Measurements from ENCODE around the gene CSNK1G2. TPM values are rescaled to one million over a fixed set of nuclear protein-coding genes. Genes with fewer than 3 reads are reported as not detected.

Gene CSNK1G2
- total RNA-seq, 4 donors from 2014 or later, result 75.0 to 321 (median 140) TPM

DNA sequence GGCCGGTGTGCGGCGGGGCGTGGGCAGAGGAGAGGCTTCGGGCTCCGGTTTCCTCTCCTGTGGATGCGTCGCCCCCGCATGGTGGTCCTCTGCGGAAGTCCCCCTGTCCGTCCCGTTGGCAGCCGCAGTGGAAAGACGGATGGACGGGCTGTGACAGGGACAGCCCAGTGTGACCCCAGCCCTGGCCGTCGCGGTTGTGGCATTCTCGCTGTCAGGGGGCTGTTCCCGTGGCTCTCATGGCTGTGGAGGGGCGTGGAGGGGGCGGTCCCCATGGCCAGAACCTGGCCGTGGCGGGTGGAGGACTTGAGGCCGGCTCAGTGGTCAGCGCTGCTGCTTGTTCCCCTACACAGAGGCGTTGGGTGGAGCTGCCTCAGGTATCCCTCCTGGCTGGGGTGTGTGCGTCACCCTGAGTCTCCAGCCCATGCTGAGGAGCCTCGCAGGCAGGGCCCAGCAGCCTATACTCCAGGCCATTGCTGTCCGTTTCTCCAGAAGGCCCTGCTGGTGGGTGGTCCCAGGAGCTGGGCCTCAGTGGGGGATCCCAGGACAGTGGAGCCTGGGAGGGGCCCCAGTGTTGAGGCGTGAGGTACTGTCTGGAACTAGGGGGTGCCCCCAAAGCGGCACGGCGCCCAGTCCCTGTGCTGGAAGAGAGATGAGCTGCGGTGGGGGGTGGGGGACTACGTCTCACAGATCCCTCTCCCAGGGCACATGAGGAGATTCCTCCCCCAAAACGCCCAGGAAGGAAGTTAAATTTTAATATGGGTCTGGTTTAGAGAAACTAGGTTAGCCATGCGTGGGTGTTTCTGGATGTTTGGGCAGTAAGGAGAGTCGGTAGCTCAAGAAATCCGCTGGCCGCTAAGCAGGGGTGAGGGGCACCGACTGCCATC, 20.3 kb downstream of the CSNK1G2 start:
- Histone ChIP-seq H3K27ac (no peak overlapping the region), H3K27me3 (no peaks in the 10 kb centered on the region), H3K36me3 (no peaks in the 10 kb centered on the region), H3K4me1 (peaks cover 0 to 5% (median 0%) of the 10 kb centered on the region in 4 donors), H3K9me3 (no peaks in the 10 kb centered on the region), H3K4me3 (no peak overlapping the region)
- intact Hi-C loops (cut with DNase I; ENCODE audit: low total_unique reads) (no loop called here), in situ Hi-C loops (cut with MboI; ENCODE audit: low pct_ligation_motif_present in 1 of 4, low pct_unique_long_range_greater_than_20kb in 1 of 4, low sequenced_read_pairs in 3 of 4) (no loop called here)
- TF ChIP-seq EP300 (IDR thresholded peaks at IDR 0.05; ENCODE audit: low read depth), result no peak
- no peak for TF ChIP-seq POLR2AphosphoS5 (IDR thresholded peaks at IDR 0.05)
- no peak for TF ChIP-seq POLR2A (IDR thresholded peaks at IDR 0.05)
- TF ChIP-seq CTCF (IDR thresholded peaks at IDR 0.05), result no peak
- 88% methylated on average over 38 of the region's 42 CpGs; no CpG with 5 or more reads in 1 of the 2 donors for WGBS, 2 donors (ENCODE audit: low coverage in 1 of 2)
- no peak for DNase-seq

DNA sequence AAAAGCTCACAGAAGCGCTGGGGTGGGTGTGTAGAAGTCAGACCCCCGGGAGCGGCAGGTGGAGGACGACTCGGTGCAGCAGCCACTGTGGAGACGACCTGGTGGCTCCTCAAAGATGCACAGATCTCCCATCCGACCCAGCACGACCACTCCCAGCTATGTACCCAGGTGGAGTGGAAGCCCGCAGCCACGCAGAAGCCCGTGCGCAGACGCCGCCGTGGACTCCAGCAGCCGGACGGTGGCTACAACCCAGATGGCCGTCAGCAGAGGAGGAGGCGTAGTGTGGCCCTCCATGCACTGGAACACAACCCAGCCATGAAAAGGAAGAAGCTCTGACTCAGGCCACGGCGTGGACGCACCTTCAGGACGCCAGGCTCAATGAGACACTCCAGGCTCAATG, 21.7 kb downstream of the CSNK1G2 start:
- TF ChIP-seq POLR2A (IDR thresholded peaks at IDR 0.05) (no peak), EP300 (IDR thresholded peaks at IDR 0.05; ENCODE audit: low read depth) (no peak), CTCF (IDR thresholded peaks at IDR 0.05) (no peak), POLR2AphosphoS5 (IDR thresholded peaks at IDR 0.05) (no peak)
- intact Hi-C loops (cut with DNase I; ENCODE audit: low total_unique reads) (no loop called here), in situ Hi-C loops (cut with MboI; ENCODE audit: low pct_ligation_motif_present in 1 of 4, low pct_unique_long_range_greater_than_20kb in 1 of 4, low sequenced_read_pairs in 3 of 4) (no loop called here)
- H3K27me3 ChIP-seq, result no peaks in the 10 kb centered on the region
- DNase-seq, result no peak
- H3K4me1 ChIP-seq, result no peaks in the 10 kb centered on the region
- no peaks in the 10 kb centered on the region for H3K9me3 ChIP-seq
- H3K36me3 ChIP-seq, result no peaks in the 10 kb centered on the region
- no peak overlapping the region for H3K4me3 ChIP-seq
- WGBS, 2 donors (ENCODE audit: low coverage in 1 of 2), result 92% methylated on average over 23 of the region's 23 CpGs; no CpG with 5 or more reads in 1 of the 2 donors
- H3K27ac ChIP-seq, result no peak overlapping the region

DNA sequence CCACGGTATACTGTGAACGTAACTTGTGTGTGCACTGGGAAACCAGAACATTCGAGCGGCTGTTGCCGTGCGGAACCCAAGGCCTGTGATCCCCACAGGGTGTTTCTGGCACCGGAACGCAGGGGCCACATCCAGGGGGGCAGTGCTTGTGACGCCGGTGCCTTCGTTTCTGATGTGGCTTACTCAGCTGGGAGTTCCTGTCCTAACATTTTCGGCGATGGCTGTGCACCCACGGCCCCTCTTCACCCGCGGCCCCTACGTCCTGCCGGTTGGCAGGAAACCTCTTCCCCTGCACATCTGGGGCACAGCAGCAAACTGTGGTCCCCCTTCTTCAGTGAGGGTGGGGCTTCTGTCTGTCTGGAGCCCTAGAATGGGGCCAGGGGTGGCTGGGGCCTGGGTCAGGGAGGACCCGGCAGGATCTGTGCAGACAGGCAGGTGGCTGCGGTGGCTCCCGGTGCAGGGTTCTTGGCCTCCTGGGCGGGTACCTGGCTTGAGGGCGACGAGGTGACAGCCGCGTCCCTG, 26.2 kb downstream of the CSNK1G2 start:
- no peaks in the 10 kb centered on the region for H3K4me1 ChIP-seq
- no peak overlapping the region for H3K27ac ChIP-seq
- in situ Hi-C loops (cut with MboI; ENCODE audit: low pct_ligation_motif_present in 1 of 4, low pct_unique_long_range_greater_than_20kb in 1 of 4, low sequenced_read_pairs in 3 of 4) (no loop called here), intact Hi-C loops (cut with DNase I; ENCODE audit: low total_unique reads) (no loop called here)
- 81% methylated on average over 26 of the region's 26 CpGs; no CpG with 5 or more reads in 1 of the 2 donors for whole genome bisulfite sequencing, 2 donors (ENCODE audit: low coverage in 1 of 2)
- TF ChIP-seq EP300 (IDR thresholded peaks at IDR 0.05; ENCODE audit: low read depth) (no peak), POLR2A (IDR thresholded peaks at IDR 0.05) (no peak), CTCF (IDR thresholded peaks at IDR 0.05) (no peak), POLR2AphosphoS5 (IDR thresholded peaks at IDR 0.05) (no peak)
- H3K36me3 ChIP-seq, result no peaks in the 10 kb centered on the region
- no peaks in the 10 kb centered on the region for H3K9me3 ChIP-seq
- DNase-seq, result no peak
- no peak overlapping the region for H3K4me3 ChIP-seq
- H3K27me3 ChIP-seq, result no peaks in the 10 kb centered on the region

GRCh38 chr19:1968279-1969175, 27.6 kb downstream of the CSNK1G2 start:
- no peaks in the 10 kb centered on the region for H3K4me1 ChIP-seq
- 88 to 93% methylated on average over 3 to 23 of the region's 34 CpGs for WGBS, 2 donors (ENCODE audit: low coverage in 1 of 2)

More at GRCh38 chr19:1968279-1969175, 27.6 kb downstream of the CSNK1G2 start:
- no peak overlapping the region for H3K4me3 ChIP-seq
- H3K27ac ChIP-seq, result no peak overlapping the region
- TF ChIP-seq POLR2A (IDR thresholded peaks at IDR 0.05) (no peak), POLR2AphosphoS5 (IDR thresholded peaks at IDR 0.05) (no peak), EP300 (IDR thresholded peaks at IDR 0.05; ENCODE audit: low read depth) (no peak), CTCF (IDR thresholded peaks at IDR 0.05) (no peak)
- intact Hi-C loops (cut with DNase I; ENCODE audit: low total_unique reads), result no loop called here
- no peaks in the 10 kb centered on the region for H3K9me3 ChIP-seq
- no peaks in the 10 kb centered on the region for H3K36me3 ChIP-seq
- H3K27me3 ChIP-seq, result no peaks in the 10 kb centered on the region
- in situ Hi-C loops (cut with MboI; ENCODE audit: low pct_ligation_motif_present in 1 of 4, low pct_unique_long_range_greater_than_20kb in 1 of 4, low sequenced_read_pairs in 3 of 4), result no loop called here
- DNase-seq, result no peak
